Breast epithelium (tissue), 4 donors: ENCODE data around the gene SLC2A14. TPM values are rescaled to one million over a fixed set of nuclear protein-coding genes. Genes with fewer than 3 reads are reported as not detected.
"Not testable (repeated sequence)": the region's sequence is repeated elsewhere in the genome, so short reads cannot be mapped to it uniquely, and the experiment has no call there.

Source experiments
- DNase-seq, 2 donors: peaks; one replicate each; pipeline ENCODE4 v3.0.0-alpha.2; 2019; ENCODE audit warnings: low spot score in 2 of 2
- H3K27ac ChIP-seq, 2 donors: fragments of 200-600 bp; sonication (generic) in 1 of 2; one replicate each; pipeline ENCODE4 v1.5.1; 2016 to 2019; ENCODE audit warnings: mild to moderate bottlenecking in 1 of 2
- H3K27me3 ChIP-seq, 2 donors: fragments of 200-600 bp; sonication (generic) in 1 of 2; one replicate each; pipeline versions ENCODE4 v1.5.1 to v1.6.0; 2017 to 2019; ENCODE audit warnings: control low read depth in 1 of 2, mild to moderate bottlenecking in 1 of 2
- H3K36me3 ChIP-seq: fragments of 200-600 bp; one replicate; pipeline ENCODE4 v1.5.1; 2019
- H3K4me1 ChIP-seq, 2 donors: fragments of 200-600 bp; sonication (generic); one replicate each; pipeline ENCODE4 v1.5.1; 2016 to 2019; ENCODE audit warnings: control low read depth in 1 of 2
- H3K4me3 ChIP-seq, 3 donors: fragments of 200-600 bp; sonication (generic); 1 replicate in 2 of 3; 2 replicates in 1 of 3; pipeline ENCODE4 v1.5.1; 2016 to 2019; ENCODE audit warnings: mild to moderate bottlenecking in 3 of 3, moderate library complexity in 2 of 3
- H3K9me3 ChIP-seq, 2 donors: fragments of 200-600 bp; sonication (generic) in 1 of 2; one replicate each; pipeline ENCODE4 v1.5.1; 2016 to 2019; ENCODE audit warnings: control low read depth in 1 of 2
- POLR2A ChIP-seq: fragments of 450-650 bp; IDR thresholded peaks from one replicate; pipeline ENCODE4 v1.6.1; 2016; ENCODE audit warnings: antibody characterized with exemption, mild to moderate bottlenecking, moderate library complexity
- POLR2AphosphoS5 ChIP-seq, 3 donors: sonication (generic); formaldehyde crosslinking; IDR thresholded peaks; one replicate each; pipeline ENCODE4 v1.6.1; 2017; ENCODE audit warnings: antibody characterized with exemption in 3 of 3
- intact Hi-C: fragments of 100-400 bp; cut with DNase I; formaldehyde crosslinking; loops from one replicate; pipeline ENCODE4 v1.15.1; 2023; ENCODE audit warnings: low total_unique reads
- total RNA-seq, 3 donors: library from RNA; depleted of rRNA; stranded (reverse); fragments of >200 nt; gene quantifications; one replicate each; pipeline ENCODE4 v1.1.0, GENCODE V29; 2016
- TF ChIP-seq, protein P1 (sequence below), 3 donors: fragments of 450-650 bp; IDR thresholded peaks; one replicate each; pipeline ENCODE4 v1.5.1; 2016 to 2017; ENCODE audit warnings: antibody characterized with exemption in 3 of 3, mild to moderate bottlenecking in 3 of 3, moderate library complexity in 3 of 3

The SLC2A14 gene
- total RNA-seq, 3 donors from 2014 or later, result 2.7 TPM; not detected in 2

DNA sequence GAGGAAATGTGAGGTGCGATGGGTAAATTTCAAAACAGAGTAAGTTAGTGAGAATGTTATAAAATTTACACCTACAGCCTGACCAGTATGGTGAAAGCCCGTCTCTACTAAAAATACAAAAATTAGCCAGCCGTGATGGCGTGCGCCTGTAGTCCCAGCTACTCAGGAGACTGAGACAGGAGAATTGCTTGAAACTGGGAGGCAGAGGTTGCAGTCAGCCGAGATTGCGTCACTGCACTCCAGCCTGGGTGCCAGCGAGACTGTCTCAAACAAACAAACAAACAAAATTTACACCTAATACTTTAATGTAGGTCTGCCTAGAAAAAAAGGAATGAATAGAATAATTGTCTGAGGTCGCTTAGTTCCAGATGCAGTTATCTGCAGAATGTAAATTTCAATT is 37.6 kb downstream of the SLC2A14 start:
- DNase-seq, result no peak
- TF ChIP-seq POLR2A, result no peak
- TF ChIP-seq POLR2AphosphoS5 (IDR thresholded peaks at IDR 0.05), result no peak
- TF ChIP-seq, protein P1, sequence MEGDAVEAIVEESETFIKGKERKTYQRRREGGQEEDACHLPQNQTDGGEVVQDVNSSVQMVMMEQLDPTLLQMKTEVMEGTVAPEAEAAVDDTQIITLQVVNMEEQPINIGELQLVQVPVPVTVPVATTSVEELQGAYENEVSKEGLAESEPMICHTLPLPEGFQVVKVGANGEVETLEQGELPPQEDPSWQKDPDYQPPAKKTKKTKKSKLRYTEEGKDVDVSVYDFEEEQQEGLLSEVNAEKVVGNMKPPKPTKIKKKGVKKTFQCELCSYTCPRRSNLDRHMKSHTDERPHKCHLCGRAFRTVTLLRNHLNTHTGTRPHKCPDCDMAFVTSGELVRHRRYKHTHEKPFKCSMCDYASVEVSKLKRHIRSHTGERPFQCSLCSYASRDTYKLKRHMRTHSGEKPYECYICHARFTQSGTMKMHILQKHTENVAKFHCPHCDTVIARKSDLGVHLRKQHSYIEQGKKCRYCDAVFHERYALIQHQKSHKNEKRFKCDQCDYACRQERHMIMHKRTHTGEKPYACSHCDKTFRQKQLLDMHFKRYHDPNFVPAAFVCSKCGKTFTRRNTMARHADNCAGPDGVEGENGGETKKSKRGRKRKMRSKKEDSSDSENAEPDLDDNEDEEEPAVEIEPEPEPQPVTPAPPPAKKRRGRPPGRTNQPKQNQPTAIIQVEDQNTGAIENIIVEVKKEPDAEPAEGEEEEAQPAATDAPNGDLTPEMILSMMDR (IDR thresholded peaks at IDR 0.05), result no peak
- intact Hi-C loops, result no loop called here
- no peaks in the 10 kb centered on the region for H3K36me3 ChIP-seq
- no peak overlapping the region for H3K4me3 ChIP-seq
- no peaks in the 10 kb centered on the region for H3K9me3 ChIP-seq
- H3K27ac ChIP-seq, result no peak overlapping the region
- no peaks in the 10 kb centered on the region for H3K4me1 ChIP-seq
- H3K27me3 ChIP-seq, result no peaks in the 10 kb centered on the region

DNA sequence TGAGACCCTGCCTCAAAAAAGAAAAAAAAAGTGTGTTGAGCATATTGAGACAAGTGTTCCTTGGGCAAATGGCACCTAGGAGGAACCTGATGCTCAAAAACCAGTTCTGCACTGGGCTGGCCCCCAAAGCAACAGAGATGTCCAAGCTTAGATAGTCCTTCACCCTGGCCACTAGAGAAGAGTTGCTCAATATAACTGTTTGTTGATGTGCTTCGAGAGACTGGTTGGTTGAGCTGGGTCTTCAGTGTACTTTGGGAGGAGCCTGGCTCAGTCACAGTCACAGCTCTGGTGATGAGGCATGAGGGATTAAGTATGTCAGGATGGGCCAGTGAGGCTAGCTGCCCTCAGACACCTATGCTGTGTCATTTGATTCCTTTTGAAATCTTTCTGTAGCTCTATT is 38.0 kb downstream of the SLC2A14 start:
- intact Hi-C loops, result no loop called here
- H3K4me3 ChIP-seq, result no peak overlapping the region
- no peaks in the 10 kb centered on the region for H3K9me3 ChIP-seq
- H3K4me1 ChIP-seq, result no peaks in the 10 kb centered on the region
- no peak for DNase-seq
- TF ChIP-seq POLR2AphosphoS5 (IDR thresholded peaks at IDR 0.05), result no peak
- TF ChIP-seq POLR2A, result no peak
- H3K36me3 ChIP-seq, result no peaks in the 10 kb centered on the region
- no peak overlapping the region for H3K27ac ChIP-seq
- no peaks in the 10 kb centered on the region for H3K27me3 ChIP-seq

DNA sequence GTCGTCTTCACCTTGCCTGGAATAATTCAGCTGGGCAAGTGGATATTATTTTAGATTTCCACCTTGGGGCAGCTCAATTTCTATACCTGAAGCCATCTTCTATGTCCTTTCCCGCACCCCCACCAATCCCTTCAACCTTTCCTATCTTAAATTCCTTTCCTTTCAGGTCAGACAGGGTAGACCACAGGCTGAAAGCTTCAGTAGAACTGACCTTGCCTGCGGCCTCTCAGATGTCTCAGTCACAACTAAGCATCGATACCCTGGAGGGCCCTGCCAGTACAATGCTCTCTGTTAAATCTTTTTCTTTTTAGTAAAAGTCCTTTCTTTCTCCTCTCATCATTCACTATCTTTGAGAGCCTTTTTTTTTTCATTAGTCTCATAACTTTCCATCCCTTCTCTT is 38.9 kb downstream of the SLC2A14 start:
- TF ChIP-seq POLR2AphosphoS5 (IDR thresholded peaks at IDR 0.05) (no peak), POLR2A (no peak)
- TF ChIP-seq, protein P1 (IDR thresholded peaks at IDR 0.05), result no peak
- Histone ChIP-seq H3K4me3 (no peak overlapping the region), H3K27me3 (no peaks in the 10 kb centered on the region), H3K36me3 (no peaks in the 10 kb centered on the region), H3K27ac (no peak overlapping the region), H3K4me1 (no peaks in the 10 kb centered on the region), H3K9me3 (no peaks in the 10 kb centered on the region)
- DNase-seq, result no peak
- intact Hi-C loops, result no loop called here

DNA sequence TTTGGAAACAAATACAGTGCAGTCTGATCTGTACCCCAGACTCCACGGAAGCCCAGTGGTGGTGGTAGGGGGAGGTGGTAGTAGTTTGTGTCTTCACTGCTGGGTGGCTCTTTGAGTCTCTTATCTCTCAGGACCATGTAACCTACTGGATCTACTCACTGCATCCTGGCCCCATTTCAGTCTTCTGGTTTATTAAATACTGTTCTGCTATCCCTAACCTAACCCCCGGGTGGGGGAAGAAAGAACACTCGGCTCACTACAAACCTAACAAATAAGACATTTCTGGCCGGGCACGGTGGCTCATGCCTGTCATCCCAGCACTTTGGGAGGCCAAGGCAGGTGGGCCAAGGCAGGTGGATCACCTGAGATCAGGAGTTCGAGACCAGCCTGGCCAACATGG is 39.5 kb downstream of the SLC2A14 start:
- DNase-seq, H3K36me3 ChIP-seq, H3K27me3 ChIP-seq, H3K27ac ChIP-seq, intact Hi-C loops, H3K9me3 ChIP-seq, H3K4me3 ChIP-seq, H3K4me1 ChIP-seq: not testable (repeated sequence)

DNA sequence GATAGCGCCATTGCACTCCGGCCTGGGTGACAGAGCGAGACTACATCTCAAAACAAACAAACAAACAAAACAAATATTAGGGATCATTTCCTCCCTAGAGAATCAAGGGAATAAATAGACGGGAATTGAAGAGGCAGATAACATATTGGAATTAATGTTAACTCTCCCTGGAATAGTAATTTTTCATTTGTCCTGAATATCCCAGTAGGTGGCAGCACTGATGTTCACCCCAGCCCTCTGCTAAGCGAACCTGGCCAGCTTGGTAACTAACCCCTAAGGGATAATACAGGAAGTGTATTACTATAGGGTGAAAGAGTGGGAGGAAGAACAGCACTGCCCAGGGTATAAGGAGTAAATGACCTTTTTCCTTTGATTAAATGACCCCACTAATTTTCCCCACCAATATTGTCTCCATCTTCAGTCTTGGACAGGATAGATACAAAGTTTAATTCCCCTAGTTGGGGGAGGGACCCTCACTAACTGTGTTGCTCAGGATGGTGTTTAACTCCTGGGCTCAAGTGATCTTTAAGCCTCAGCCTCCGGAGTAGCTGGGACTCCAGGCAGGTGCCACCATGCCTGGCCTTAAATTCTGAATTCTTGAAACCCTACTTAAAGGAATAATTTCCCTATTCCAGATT is 40.5 kb downstream of the SLC2A14 start:
- intact Hi-C loops, result no loop called here
- H3K36me3 ChIP-seq, result no peaks in the 10 kb centered on the region
- H3K4me3 ChIP-seq, result no peak overlapping the region
- TF ChIP-seq, protein P1 (IDR thresholded peaks at IDR 0.05), result peak in 1 of 3 donors; percentile 28
- no peak for TF ChIP-seq POLR2A
- no peak overlapping the region for H3K27ac ChIP-seq
- no peaks in the 10 kb centered on the region for H3K4me1 ChIP-seq
- H3K9me3 ChIP-seq, result no peaks in the 10 kb centered on the region
- no peaks in the 10 kb centered on the region for H3K27me3 ChIP-seq
- no peak for DNase-seq

DNA sequence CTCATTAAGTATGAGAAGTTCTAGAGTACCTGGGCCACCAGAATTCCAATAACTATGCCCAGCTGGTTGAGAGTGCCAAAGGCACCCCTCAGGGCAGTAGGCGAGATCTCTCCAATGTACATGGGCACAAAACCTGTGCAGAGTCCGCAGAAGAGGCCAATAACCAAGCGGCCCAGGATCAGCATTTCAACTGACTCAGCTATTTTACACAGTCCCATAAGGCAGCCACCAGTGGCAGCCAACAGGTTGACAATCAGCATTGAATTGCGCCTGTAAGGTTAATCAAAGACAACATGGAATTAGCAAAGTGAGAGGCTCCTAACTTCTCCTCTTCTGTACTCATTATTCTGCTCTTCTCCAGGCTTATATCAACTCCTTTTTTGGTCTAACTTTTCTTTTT is 43.0 kb downstream of the SLC2A14 start:
- H3K9me3 ChIP-seq, intact Hi-C loops, H3K27me3 ChIP-seq, H3K36me3 ChIP-seq, H3K4me1 ChIP-seq, DNase-seq, H3K4me3 ChIP-seq, H3K27ac ChIP-seq: not testable (repeated sequence)

DNA sequence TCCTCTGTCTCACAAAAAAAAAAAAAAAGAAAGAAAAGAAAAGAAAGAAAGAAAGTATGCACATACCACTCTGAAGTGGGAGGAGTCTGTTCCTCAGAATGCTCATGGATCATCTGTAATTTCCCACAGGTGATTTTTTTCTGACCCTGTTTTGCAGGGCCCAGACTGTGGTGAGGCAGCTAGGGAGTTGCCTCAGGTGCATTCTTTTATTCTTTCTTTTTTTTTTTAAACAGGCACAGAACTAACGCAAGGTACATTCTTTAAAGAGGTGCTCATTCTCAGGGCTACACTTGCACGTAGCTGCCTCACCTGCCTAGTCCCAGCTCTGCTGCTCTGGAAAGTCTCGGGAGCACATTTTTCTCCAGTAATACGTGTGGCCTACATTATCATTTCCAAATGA is 47.0 kb downstream of the SLC2A14 start:
- H3K9me3 ChIP-seq, H3K27me3 ChIP-seq, H3K36me3 ChIP-seq, H3K4me3 ChIP-seq, H3K4me1 ChIP-seq, intact Hi-C loops: not testable (repeated sequence)
- DNase-seq, result peak in 1 of 2 donors; percentile 51
- H3K27ac ChIP-seq, result peak overlapping the region in 1 of 2 donors; percentile 35
